OCI-LY3 (cell line): ENCODE results near the gene LSMEM2.
"Not testable (repeated sequence)": the region's sequence is repeated elsewhere in the genome, so short reads cannot be mapped to it uniquely, and the experiment has no call there.

ENCODE experiments used
- EZH2phosphoT487 ChIP-seq: fragments of 200-600 bp; shearing (Covaris generic); IDR thresholded peaks from 2 replicates; pipeline ENCODE4 v1.6.1; 2018; ENCODE audit warnings: antibody characterized with exemption, mixed run types, low read depth
- TF ChIP-seq, protein P1 (sequence below): fragments of 200-600, 300-600 bp; sonication (generic); IDR thresholded peaks from 2 replicates; pipeline ENCODE4 v1.5.1; 2014; ENCODE audit warnings: antibody characterized with exemption, low read length, low read depth

DNA sequence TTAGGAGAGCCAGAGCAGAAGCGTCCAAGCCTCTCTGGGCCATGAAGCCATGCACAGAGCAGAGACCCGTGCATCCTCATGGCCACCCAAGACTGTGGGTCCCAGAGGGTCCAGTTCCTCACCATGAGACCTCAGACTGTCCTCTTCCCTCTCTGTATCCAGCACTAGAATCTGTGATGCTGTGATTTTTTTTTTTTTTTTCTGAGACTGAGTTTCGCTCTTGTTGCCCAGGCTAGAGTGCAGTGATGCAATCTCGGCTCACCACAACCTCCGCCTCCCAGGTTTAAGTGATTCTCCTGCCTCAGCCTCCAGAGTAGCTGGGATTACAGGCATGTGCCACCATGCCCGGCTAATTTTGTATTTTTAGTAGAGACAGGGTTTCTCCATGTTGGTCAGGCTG lies 34.1 kb upstream of the LSMEM2 start:
- TF ChIP-seq, protein P1, sequence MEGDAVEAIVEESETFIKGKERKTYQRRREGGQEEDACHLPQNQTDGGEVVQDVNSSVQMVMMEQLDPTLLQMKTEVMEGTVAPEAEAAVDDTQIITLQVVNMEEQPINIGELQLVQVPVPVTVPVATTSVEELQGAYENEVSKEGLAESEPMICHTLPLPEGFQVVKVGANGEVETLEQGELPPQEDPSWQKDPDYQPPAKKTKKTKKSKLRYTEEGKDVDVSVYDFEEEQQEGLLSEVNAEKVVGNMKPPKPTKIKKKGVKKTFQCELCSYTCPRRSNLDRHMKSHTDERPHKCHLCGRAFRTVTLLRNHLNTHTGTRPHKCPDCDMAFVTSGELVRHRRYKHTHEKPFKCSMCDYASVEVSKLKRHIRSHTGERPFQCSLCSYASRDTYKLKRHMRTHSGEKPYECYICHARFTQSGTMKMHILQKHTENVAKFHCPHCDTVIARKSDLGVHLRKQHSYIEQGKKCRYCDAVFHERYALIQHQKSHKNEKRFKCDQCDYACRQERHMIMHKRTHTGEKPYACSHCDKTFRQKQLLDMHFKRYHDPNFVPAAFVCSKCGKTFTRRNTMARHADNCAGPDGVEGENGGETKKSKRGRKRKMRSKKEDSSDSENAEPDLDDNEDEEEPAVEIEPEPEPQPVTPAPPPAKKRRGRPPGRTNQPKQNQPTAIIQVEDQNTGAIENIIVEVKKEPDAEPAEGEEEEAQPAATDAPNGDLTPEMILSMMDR: not testable (repeated sequence)
- not testable (repeated sequence) for TF ChIP-seq EZH2phosphoT487
